HG02840 (cell line): ENCODE measurements around the gene ATPAF2.

Experiments used
- ATAC-seq: cut with Tn5 transposase; IDR thresholded peaks from one replicate; pipeline ENCODE4 v1.9.1; 2021; ENCODE audit warnings: mild to moderate bottlenecking, moderate library complexity, moderate number of reproducible peaks; ENCODE audit not compliant: unreplicated experiment, low FRiP score

Gene ATPAF2

GRCh38 chr17:17988427-17988945 is 50.5 kb downstream of the ATPAF2 start:
- ATAC-seq: no peak

- no peak for ATAC-seq
Measured at GRCh38 chr17:17987901-17988300, 51.1 kb downstream of the ATPAF2 start.

GRCh38 chr17:17987187-17987896 is 51.6 kb downstream of the ATPAF2 start:
- ATAC-seq: no peak

- ATAC-seq: no peak
Measured at GRCh38 chr17:17985555-17985954, 53.4 kb downstream of the ATPAF2 start.

GRCh38 chr17:17985153-17985552 is 53.8 kb downstream of the ATPAF2 start:
- ATAC-seq: no peak

GRCh38 chr17:17983776-17984175 is 55.2 kb downstream of the ATPAF2 start:
- ATAC-seq: no peak

- no peak for ATAC-seq
Measured at GRCh38 chr17:17983376-17983775, 55.6 kb downstream of the ATPAF2 start.

GRCh38 chr17:17982801-17983200 is 56.2 kb downstream of the ATPAF2 start:
- ATAC-seq: no peak

- ATAC-seq: no peak
Measured at GRCh38 chr17:17981330-17981729, 57.6 kb downstream of the ATPAF2 start.

- no peak for ATAC-seq
Measured at GRCh38 chr17:17979778-17980177, 59.2 kb downstream of the ATPAF2 start.

- ATAC-seq: no peak
Measured at GRCh38 chr17:17978481-17979424, 60.2 kb downstream of the ATPAF2 start.

GRCh38 chr17:17976931-17977570 is 61.9 kb downstream of the ATPAF2 start:
- no peak for ATAC-seq

GRCh38 chr17:17975436-17975835 is 63.5 kb downstream of the ATPAF2 start:
- no peak for ATAC-seq

- ATAC-seq: no peak
Measured at GRCh38 chr17:17972952-17973254, 66.1 kb downstream of the ATPAF2 start.

- peak; percentile 88 for ATAC-seq
Measured at GRCh38 chr17:17972126-17972951, 66.6 kb downstream of the ATPAF2 start, which contains the start of the genes DRC3 and TOM1L2. Gene DRC3 (plus strand): TSS chr17:17972862. CDS start chr17:17977599, 4,737 bp downstream. Gene TOM1L2 (minus strand): TSS chr17:17972400. CDS start chr17:17972313, 87 bp downstream.

- no peak for ATAC-seq
Measured at GRCh38 chr17:17971431-17972125, 67.4 kb downstream of the ATPAF2 start.

- ATAC-seq: no peak
Measured at GRCh38 chr17:17970699-17971430, 68.1 kb downstream of the ATPAF2 start.
